ENCODE results near the gene KCNA10.

The KCNA10 gene

DNA sequence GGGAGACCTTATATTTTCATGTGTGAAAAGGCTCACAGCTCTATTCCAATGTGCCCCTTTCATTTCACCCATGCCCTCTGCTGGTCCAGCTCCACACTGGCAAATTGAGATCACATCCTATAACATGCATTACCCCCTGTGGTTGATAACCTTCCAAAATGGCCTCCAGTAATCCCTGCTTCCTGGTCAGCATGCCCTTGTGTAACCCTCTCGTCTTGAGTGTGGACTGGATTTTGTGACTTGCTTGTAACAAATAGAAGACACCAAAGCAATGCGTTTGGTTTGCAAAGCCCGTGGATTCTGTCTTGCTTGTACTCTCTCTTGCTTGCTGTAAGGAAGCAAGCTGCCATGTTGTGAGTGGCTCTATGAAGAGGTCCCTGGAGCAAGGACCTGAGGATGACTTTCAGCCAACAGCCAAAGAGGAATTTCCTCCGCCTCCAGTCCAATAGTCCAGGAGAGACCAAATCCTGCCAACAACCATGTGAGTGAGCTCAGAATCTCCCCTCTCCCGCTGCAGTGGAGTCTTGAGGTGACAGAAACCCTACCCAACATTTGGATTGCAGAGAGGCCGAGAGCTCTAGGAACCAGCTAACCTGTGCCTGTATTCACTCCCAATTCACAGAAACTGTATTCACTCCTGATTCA lies 17.4 kb downstream of the KCNA10 start:
- DNase-seq (ENCODE audit: low read depth in 2 of 2), result no peak

DNA sequence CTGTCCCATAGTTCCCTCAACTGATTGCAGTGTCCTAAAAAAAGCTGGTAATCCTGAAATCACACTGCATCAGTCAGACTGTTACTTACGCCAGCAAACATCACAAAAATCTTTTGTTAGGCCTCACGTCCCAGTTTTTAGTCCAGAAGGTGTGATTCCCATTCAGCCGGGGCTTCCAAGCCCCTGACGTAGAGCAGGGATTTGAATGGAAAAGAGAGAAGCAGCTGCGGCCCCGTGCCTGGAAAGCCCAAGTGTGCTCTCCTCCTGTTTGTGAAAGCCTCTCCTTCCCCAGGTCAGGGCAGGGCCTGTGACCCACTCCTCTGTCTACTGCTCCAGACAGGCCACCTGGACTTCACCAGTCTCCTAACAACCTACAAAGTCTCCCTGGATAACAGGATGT lies 20.7 kb downstream of the KCNA10 start:
- DNase-seq (ENCODE audit: low read depth in 2 of 2), result no peak

DNA sequence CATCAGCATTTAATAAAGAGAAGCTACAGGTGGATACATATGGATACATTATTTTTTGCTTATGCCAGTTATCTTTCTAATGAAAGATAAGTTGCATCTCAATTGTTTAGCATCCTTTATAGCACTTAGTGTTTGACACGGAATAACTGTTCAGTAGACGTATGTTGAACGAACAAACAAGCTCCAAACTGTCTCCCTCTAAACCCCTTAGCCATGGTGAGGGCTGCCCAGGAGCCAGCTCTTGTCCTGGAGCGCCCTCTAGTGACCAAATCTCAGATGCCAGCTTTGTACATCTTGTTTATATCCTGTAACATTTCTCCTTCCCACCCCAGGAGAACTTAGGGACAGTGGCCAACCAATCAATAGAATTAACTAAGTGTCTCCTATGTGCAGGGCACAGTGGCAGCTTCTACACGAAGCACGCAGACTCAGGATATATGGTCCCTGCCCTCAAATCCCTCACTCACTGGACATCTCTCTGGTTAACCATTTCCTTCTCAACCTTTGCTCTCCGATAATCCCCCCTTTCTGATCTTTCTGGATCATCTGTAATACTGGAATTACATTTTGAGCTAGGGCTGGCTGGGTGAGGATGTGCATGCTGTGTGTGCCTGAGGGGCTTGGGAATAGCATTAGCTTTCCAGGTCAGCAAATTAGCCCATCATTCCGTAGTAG lies 22.9 kb downstream of the KCNA10 start:
- peak; percentile 71 to 78 for DNase-seq (ENCODE audit: low read depth in 2 of 2)

DNA sequence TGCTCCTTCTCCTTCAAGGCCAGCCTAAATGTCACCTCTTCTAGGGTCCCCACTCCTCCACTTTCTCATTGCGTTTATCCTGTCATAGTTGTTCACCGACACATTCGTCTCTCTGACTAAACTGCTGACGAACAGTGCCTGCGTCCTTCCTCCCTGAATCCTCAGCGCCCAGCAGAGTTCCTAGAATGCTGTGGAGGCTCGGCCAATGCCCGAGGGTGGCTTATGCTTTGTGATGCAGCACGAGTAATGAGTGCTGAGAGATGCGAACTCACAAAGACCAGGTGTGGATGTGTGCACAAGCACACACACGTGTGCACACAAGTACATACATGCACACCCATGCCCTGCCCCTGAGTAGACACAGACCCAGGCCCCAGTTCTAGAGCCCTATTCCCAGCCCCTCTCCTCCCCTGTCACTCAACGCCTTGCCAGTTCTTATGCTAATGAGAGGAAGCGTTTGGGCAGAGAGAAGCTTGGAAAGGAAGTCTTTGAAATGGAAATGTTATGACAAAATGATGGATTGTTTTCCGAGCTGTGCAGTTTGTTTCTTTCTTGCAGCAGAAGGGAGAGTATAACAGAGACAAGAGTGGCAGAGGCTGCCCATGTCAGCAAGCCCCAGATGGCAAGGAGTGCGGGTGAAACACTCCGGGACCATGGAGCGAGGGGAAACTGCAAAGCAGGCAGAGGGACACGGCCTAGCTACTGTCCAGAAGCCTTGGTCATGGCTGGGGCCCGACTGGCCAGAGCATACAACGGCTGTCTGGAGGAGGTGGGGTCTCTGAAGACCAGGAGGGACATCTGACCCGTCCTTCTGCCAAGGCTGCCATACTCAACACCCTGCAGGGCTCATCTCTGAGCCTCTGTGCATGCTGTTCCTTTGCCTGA lies 24.2 kb downstream of the KCNA10 start:
- no peak for DNase-seq (ENCODE audit: low read depth in 2 of 2)

DNA sequence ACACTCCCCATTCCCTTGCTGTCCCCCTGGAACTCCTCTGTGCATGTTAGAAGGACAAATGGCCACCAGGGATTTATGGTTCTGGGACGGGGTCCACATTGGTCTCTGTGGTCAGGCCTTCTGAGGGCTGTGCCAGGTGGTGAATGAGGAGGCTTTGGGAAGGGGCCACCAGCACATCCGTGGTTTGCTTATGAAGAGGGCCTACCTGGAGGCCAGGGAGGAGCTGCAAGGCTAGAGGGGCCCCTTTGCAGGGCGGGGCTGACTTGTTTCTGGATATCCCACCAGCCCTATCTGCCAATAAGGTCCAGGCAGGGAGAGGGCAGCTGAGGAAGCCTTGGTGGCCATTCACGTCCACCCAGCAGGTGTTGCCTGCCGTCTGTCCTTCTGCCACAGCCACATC lies 24.9 kb downstream of the KCNA10 start:
- DNase-seq (ENCODE audit: low read depth in 2 of 2), result no peak

DNA sequence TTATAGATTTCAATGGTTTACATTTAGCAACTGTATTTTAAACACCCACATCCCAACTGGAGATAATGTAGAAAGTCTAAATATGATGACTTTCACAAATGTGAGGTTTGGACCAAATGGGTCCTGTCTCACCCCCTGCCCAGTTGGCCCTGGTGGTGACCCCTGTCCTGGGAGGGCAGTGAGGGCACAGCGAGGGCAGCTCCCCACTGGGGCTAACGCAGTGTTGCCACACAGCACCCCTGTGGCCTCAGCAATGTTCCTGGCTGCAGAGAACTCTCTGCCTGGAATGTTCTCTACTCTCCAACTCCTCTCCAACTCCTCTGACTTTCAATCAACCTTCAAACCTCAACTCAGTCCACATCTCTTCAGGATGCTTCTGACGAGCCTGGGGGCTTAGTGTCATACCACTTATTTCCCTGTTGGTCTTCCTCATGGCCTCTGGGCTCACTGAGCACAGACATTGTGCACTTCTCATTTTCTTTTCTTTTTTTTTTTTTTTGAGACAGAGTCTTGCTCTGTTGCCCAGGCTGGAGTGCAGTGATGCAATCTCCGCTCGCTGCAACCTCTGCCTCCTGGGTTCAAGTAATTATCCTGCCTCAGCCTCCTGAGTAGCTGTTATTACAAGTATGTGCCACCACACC lies 25.8 kb downstream of the KCNA10 start:
- DNase-seq (ENCODE audit: low read depth in 2 of 2), result no peak

DNA sequence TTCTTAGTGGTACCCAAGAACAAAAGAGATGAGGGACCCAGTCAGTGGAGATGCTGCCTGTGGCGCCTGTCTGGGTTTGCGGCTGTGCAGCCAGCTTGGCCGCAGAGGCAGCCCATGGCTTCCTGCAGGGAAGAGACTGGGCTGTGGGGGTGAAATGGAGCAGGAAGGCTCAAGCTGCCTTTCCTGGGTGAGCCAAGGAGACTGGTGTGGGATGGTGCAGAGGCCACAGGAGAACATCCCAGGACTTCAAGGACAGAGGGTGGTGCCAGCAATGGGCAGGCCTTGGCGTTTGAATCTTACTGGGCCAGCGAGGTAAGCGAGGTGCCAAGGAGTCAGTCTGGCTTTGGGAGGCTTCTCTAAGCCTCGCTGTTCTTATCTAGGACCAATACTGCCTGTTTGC lies 26.4 kb downstream of the KCNA10 start:
- no peak for DNase-seq (ENCODE audit: low read depth in 2 of 2)

DNA sequence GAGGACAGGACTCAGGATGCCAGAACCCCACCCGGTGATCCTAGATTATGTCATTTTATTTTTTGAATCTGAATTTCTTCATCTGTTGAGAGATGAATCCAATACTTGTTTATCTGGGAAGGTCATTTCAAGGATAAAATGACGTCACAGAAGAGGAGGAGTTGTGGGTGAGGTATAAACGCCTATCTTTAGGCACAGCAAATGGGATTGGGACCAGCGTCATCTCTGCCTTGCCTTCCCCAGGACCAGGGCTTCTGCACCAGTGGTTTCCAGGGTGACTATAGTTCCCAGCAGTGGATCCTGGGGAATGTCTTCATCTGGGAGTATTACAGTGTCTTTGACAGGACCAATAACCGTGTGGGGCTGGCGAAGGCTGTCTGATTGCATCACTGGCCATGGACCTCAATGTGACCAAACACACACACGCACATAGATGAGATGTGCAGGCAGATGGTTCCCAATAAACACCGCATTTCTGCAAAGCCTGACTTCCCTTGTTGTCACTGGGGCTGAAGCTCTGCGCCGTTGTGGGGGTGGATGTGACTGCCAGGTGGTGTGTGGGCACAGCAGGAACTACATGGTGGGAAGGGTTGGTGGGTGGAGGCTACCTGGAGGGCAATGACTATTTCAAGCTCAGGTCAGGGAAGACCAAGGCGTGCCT lies 28.1 kb downstream of the KCNA10 start:
- no peak for DNase-seq (ENCODE audit: low read depth in 2 of 2)

DNA sequence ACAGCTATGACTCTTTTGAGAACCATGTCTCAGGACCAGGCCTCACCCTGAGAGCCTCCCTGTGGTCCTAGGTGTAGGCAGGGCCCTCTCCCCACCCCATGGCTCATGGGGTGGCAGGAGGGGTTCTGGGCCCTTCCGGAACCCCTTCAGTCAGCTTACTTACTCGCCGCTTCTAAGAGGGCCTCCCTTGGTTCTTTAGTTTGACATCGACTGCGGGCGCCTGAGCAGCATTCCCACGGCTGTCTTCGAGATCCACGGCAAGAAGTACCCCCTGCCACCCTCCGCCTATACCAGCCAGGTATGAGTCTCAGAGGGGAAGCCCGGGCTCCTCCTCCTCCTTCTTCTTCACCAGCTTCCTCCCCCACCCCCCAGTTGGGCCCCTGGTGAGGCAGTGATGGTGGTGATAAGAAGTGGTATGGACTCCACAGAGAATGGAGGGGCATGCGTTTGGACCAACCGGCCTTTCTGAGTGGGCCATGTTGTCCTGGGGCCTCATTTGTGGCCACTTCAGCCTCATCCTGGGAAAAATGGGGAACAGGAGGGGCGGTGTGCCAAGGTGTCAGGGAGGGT lies 28.9 kb downstream of the KCNA10 start:
- no peak for DNase-seq (ENCODE audit: low read depth in 2 of 2)

DNA sequence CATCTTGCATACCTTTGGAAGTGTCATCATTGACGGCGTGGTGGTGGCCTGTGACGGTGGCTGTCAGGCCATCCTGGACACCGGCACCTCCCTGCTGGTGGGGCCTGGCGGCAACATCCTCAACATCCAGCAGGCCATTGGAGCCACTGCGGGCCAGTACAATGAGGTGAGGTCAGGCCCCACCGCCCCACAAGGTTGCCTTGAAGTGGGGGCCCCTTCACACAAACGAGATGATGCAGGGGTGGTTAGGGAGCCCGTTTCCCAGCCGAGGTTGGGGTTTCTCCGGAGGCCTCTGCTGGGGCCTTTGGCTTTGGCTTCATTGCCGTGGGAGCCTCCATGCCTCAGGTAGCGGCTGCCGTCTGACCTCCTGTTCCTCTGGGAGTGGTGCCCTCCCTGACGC lies 29.6 kb downstream of the KCNA10 start:
- DNase-seq (ENCODE audit: low read depth in 2 of 2), result no peak

DNA sequence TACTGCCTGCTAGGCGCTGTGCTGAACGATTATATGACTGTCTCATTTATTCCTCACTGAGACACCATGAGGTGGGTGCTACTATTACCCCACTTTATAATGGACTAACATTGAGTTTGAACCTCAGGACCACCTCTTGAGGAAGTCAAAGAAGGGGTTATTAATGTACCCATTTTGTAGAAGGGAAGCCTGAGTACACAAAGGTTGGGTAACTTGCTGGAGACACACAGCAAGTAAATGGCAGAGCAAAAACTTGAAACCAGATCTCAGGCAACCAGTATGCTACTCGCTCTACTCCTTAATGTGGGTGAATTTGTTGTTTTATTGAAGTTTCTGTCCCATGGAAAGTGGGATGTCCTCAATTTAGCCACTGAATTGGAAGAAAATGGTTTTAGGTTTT lies 30.1 kb downstream of the KCNA10 start:
- DNase-seq (ENCODE audit: low read depth in 2 of 2), result no peak

DNA sequence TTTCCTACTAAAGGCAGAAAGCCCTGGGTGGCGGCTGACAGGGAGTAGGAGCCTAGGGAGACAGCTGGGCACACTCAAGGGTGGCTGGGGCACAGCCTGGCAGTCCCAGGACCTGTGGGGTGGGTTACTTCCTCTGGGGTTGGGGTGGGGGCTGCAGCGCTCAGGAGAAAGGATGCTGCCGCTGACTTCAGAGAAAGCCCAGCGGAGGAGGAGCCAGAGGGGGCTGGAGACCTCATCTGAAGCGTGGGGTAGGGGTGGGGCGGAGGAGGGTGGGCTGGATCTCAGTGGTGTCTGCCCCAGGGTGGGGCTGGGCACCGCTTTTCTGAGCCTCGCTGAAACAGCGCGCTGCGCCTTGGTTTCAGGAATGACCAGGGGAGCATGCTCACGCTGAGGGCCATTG lies 30.8 kb downstream of the KCNA10 start:
- DNase-seq (ENCODE audit: low read depth in 2 of 2), result no peak

DNA sequence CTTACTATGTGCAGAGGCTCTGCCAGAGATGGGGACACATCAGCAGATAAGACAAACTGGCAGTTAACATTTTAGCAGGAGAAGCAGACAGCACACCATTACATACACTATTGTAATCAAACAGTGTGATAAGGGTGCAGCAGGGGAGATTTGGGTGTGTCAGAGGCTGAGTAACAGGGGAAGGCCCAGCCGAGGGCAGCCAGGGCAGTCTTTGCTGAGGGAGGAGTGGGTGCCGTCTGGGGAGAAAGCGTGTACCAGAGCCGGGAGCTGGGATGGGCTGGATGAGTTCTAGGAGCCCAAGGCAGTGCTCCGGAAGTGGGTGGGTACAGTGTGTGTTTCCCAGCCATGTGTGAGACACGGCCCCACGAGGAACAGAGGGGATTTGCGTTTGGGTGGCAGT lies 31.2 kb downstream of the KCNA10 start:
- no peak for DNase-seq (ENCODE audit: low read depth in 2 of 2)

DNA sequence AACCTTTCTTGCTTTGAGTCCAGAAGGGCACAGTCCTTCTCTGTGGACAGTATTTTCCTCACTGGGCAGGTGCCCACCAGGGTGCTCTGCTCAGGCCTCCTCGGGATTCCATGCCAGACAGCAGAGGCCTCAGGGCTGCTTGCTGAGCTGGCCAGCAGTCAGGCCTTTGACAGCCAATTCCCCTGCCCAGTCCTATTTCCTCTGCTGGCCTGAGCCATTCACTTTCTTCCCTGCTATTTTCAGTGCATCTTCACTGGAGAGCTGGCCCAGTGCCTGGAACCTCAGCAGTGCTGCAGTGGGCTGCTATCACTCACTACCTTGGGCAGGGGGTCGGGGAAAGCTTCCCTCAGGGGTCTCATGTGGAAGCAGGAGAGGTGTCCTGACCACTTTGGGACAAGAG lies 33.2 kb downstream of the KCNA10 start:
- DNase-seq (ENCODE audit: low read depth in 2 of 2), result no peak

DNA sequence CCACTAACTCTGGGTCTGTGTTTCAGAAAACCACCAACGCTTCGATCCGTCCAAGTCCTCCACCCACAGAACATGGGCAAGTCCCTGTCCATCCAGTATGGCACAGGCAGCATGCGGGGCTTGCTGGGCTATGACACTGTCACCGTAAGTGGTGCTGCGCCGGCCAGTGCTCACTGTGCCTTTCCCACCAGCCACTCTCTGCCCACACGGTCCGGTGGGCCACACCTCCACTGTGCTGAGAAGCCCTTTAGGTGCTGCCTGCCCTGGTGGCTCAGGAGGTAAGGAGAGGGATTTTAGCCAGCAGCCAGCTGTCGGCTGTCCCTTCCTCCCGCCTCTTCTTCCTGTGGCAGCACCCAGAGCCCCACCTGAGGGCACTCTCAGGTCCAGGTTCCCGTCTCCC lies 34.2 kb downstream of the KCNA10 start:
- DNase-seq (ENCODE audit: low read depth in 2 of 2), result no peak

DNA sequence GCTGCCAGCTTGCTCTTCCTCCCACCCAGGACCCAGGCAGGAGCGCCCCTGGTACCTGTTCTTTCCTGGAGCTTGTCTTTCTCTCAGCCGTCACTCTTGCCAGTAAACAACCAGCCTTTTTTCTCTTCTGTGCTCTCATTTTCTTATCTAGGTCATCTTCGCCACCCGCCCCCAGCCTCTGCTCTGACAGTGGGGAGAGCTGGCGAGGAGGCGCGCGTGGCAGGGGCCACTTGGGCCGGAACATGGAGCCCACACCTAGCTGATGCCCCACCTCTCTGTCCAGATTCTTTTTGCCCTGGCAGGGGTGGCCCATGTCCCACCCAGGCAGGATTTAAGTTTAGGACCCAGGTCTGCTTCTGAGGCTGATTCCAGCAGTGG lies 35.7 kb downstream of the KCNA10 start:
- no peak for DNase-seq (ENCODE audit: low read depth in 2 of 2)

DNA sequence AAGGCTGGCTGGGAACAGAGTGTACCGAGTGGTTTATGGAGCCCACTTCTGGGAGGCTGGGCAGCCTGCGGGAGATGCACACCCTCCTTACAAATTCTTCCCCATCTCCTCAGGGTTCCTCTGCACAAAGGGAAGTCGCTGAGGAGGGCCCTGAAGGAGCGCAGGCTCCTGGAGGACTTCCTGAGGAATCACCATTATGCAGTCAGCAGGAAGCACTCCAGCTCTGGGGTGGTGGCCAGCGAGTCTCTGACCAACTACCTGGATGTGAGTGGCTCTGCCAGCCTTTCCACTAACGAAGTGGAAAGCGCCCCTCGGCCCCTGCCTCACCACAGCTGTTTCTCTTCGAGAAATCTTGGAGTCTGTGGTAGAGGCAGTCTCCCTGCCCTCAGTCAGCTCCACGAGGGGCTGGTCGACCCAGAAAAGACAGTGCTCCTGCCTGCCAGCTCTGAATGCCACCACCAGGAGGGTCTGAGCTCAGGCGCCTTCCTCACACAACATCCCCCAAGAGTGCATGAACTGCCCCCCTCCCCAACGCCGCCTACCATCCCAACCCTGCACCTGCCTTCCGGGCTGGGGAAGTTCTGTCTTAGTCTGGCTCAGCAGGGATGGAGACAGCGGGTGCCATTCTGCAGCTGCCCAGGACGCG lies 36.2 kb downstream of the KCNA10 start:
- no peak for DNase-seq (ENCODE audit: low read depth in 2 of 2)

DNA sequence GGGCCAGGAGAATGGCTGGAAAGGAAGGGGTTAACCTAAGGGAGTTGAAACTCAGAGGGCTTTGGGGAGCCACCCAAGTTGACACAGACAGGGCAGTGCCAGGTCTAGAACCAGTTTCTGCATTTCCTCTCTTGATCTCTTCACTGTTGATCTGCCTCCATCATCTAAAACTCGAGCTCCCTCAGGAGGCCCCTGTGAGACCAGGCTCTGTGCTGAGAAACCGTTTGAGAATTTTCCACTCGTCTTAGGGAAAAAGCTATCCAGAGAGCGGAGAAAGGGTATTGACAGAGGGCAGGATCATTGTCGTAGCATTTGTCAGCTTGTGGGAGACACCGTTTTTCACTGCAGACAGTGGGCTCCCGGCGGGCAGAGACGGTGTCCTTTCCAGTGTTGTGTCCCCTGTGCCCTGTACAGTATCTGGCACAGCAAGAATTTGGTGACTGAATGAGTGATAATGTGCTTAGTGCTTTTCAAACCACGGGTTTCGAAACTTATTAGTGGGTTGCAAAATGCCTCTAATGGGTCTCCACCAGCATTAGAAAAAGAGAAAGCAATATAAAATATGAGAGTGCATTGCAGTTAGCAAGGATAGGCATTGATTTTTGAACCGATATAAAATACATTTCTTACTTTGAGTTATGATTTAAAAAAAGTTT lies 36.9 kb downstream of the KCNA10 start:
- DNase-seq (ENCODE audit: low read depth in 2 of 2), result no peak

DNA sequence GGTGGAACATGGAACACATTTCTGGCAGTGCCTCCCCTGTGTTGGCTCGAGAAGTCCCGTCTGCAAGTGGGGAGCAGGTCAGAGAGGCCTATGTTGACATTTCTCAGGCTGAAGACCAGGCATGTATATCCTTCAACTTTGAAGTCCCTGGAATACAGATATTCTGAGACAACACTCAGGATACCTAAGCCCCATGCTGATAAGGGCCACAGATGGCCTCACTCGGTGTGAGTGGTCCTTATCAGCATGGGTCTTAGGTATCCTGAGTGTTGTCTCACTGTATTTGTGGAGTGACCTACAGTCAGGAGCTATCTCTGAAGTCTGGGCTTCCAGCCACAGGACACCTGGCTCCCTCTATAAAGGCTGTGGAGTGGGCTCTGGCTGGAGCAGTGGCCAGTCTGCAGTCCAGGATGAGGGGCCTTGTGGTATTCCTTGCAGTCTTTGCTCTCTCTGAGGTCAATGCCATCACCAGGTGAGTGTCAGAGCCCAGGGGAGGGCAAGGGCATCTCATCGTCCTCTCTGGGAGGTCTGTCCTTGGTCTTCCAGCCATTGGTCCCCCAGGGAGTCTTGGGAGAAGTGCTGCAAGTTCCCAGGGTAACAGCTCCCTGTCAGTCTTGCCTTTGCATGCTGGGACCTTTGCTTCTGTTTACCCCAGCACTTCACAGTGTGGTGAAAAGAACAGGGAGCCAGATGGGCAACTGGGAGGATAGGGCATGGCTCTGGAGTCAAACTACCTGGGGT lies 38.4 kb downstream of the KCNA10 start:
- no peak for DNase-seq (ENCODE audit: low read depth in 2 of 2)

DNA sequence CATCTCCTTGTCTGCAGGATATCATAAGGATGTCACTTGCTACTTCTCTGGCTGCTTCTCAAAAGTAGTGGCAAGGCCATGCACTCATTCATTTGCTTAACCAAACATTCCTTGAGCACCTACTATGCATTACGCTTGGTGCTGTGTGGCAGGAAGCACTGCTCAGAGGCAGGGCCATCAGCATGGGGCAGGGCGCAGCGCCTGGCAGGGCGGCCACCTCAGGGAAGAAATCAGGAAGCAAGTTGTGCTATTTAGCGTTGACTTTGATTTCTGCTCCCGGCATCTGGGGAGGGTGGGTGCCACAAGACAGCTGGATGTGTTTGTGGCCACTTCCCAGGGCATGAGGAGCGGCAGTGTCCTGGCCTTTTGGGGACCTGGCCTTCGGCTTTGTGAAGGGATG lies 40.1 kb downstream of the KCNA10 start:
- DNase-seq (ENCODE audit: low read depth in 2 of 2), result no peak

Data from stimulated activated CD4-positive, alpha-beta T cell treated with anti-CD3 and anti-CD28 coated beads, Interleukin-4, amount 100 ng/mL, for 48 hours (primary cell).